ENCODE data around the gene DLG5.

DLG5 gene

GRCh38 chr10:77960829-77961329 lies 34.3 kb upstream of the DLG5 start:
- Mint-ChIP-seq H3K27me3 (peaks cover 3% of the 10 kb centered on the region), H3K4me3 (no peak overlapping the region), H3K36me3 (no peaks in the 10 kb centered on the region), H3K4me1 (no peaks in the 10 kb centered on the region), H3K9me3 (no peaks in the 10 kb centered on the region), H3K27ac (no peak overlapping the region)

- Mint-ChIP-seq H3K27me3 (peaks cover 3% of the 10 kb centered on the region), H3K4me3 (no peak overlapping the region), H3K4me1 (no peaks in the 10 kb centered on the region), H3K36me3 (no peaks in the 10 kb centered on the region), H3K9me3 (no peaks in the 10 kb centered on the region), H3K27ac (no peak overlapping the region)
Observed at GRCh38 chr10:77959887-77960455, 33.4 kb upstream of the DLG5 start.

- no peak overlapping the region for H3K27ac Mint-ChIP-seq
- no peaks in the 10 kb centered on the region for H3K36me3 Mint-ChIP-seq
- H3K4me1 Mint-ChIP-seq = no peaks in the 10 kb centered on the region
- no peaks in the 10 kb centered on the region for H3K9me3 Mint-ChIP-seq
- no peak overlapping the region for H3K4me3 Mint-ChIP-seq
- peaks cover 2% of the 10 kb centered on the region for H3K27me3 Mint-ChIP-seq
Observed at GRCh38 chr10:77959384-77959783, 32.8 kb upstream of the DLG5 start.

- Mint-ChIP-seq H3K4me1 (no peaks in the 10 kb centered on the region), H3K9me3 (peaks cover 7% of the 10 kb centered on the region), H3K4me3 (no peak overlapping the region), H3K27ac (no peak overlapping the region), H3K27me3 (peaks cover 8% of the 10 kb centered on the region), H3K36me3 (peaks cover 2% of the 10 kb centered on the region)
Observed at GRCh38 chr10:77955136-77955535, 28.6 kb upstream of the DLG5 start.

- Mint-ChIP-seq H3K27ac (no peak overlapping the region), H3K4me1 (no peaks in the 10 kb centered on the region), H3K9me3 (peaks cover 7% of the 10 kb centered on the region), H3K36me3 (peaks cover 2% of the 10 kb centered on the region), H3K4me3 (no peak overlapping the region), H3K27me3 (peaks cover 17% of the 10 kb centered on the region)
Observed at GRCh38 chr10:77949167-77949566, 22.6 kb upstream of the DLG5 start.

GRCh38 chr10:77946084-77946483 lies 19.5 kb upstream of the DLG5 start:
- peaks cover 7% of the 10 kb centered on the region for H3K9me3 Mint-ChIP-seq
- H3K4me3 Mint-ChIP-seq = no peak overlapping the region
- H3K27me3 Mint-ChIP-seq = peaks cover 15% of the 10 kb centered on the region
- H3K4me1 Mint-ChIP-seq = no peaks in the 10 kb centered on the region
- H3K27ac Mint-ChIP-seq = no peak overlapping the region
- no peaks in the 10 kb centered on the region for H3K36me3 Mint-ChIP-seq

- H3K36me3 Mint-ChIP-seq = no peaks in the 10 kb centered on the region
- H3K9me3 Mint-ChIP-seq = no peaks in the 10 kb centered on the region
- no peaks in the 10 kb centered on the region for H3K4me1 Mint-ChIP-seq
- peaks cover 9% of the 10 kb centered on the region for H3K27me3 Mint-ChIP-seq
- H3K27ac Mint-ChIP-seq = no peak overlapping the region
- no peak overlapping the region for H3K4me3 Mint-ChIP-seq
Observed at GRCh38 chr10:77944519-77944918, 18.0 kb upstream of the DLG5 start.

GRCh38 chr10:77943121-77943901 lies 16.8 kb upstream of the DLG5 start:
- Mint-ChIP-seq H3K27me3 (peaks cover 6% of the 10 kb centered on the region), H3K36me3 (no peaks in the 10 kb centered on the region), H3K9me3 (no peaks in the 10 kb centered on the region), H3K4me3 (no peak overlapping the region), H3K27ac (no peak overlapping the region), H3K4me1 (no peaks in the 10 kb centered on the region)

GRCh38 chr10:77941790-77942189 lies 15.2 kb upstream of the DLG5 start:
- peaks cover 6% of the 10 kb centered on the region for H3K27me3 Mint-ChIP-seq
- H3K4me3 Mint-ChIP-seq = no peak overlapping the region
- H3K4me1 Mint-ChIP-seq = no peaks in the 10 kb centered on the region
- H3K27ac Mint-ChIP-seq = peak overlapping the region; percentile 63
- no peaks in the 10 kb centered on the region for H3K36me3 Mint-ChIP-seq
- H3K9me3 Mint-ChIP-seq = no peaks in the 10 kb centered on the region

GRCh38 chr10:77940627-77941026 lies 14.1 kb upstream of the DLG5 start:
- no peak overlapping the region for H3K4me3 Mint-ChIP-seq
- no peaks in the 10 kb centered on the region for H3K4me1 Mint-ChIP-seq
- no peaks in the 10 kb centered on the region for H3K9me3 Mint-ChIP-seq
- H3K36me3 Mint-ChIP-seq = no peaks in the 10 kb centered on the region
- H3K27me3 Mint-ChIP-seq = peaks cover 5% of the 10 kb centered on the region
- H3K27ac Mint-ChIP-seq = no peak overlapping the region

GRCh38 chr10:77940225-77940624 lies 13.7 kb upstream of the DLG5 start:
- H3K4me3 Mint-ChIP-seq = no peak overlapping the region
- no peak overlapping the region for H3K27ac Mint-ChIP-seq
- H3K9me3 Mint-ChIP-seq = no peaks in the 10 kb centered on the region
- H3K36me3 Mint-ChIP-seq = no peaks in the 10 kb centered on the region
- H3K27me3 Mint-ChIP-seq = peaks cover 5% of the 10 kb centered on the region
- H3K4me1 Mint-ChIP-seq = no peaks in the 10 kb centered on the region

GRCh38 chr10:77939561-77940001 lies 13.0 kb upstream of the DLG5 start:
- Mint-ChIP-seq H3K27me3 (peaks cover 2% of the 10 kb centered on the region), H3K27ac (no peak overlapping the region), H3K4me3 (no peak overlapping the region), H3K4me1 (no peaks in the 10 kb centered on the region), H3K36me3 (no peaks in the 10 kb centered on the region), H3K9me3 (no peaks in the 10 kb centered on the region)

GRCh38 chr10:77936697-77937567 lies 10.4 kb upstream of the DLG5 start:
- no peak overlapping the region for H3K27ac Mint-ChIP-seq

GRCh38 chr10:77932016-77932715 lies 5.6 kb upstream of the DLG5 start:
- Mint-ChIP-seq H3K4me1 (no peaks in the 10 kb centered on the region), H3K27ac (no peak overlapping the region), H3K36me3 (no peaks in the 10 kb centered on the region), H3K9me3 (no peaks in the 10 kb centered on the region), H3K27me3 (peaks cover 30% of the 10 kb centered on the region), H3K4me3 (no peak overlapping the region)

More at GRCh38 chr10:77936697-77937567, 10.4 kb upstream of the DLG5 start:
- no peaks in the 10 kb centered on the region for H3K9me3 Mint-ChIP-seq
- H3K4me3 Mint-ChIP-seq = no peak overlapping the region
- H3K27me3 Mint-ChIP-seq = peaks cover 2% of the 10 kb centered on the region
- no peaks in the 10 kb centered on the region for H3K36me3 Mint-ChIP-seq
- no peaks in the 10 kb centered on the region for H3K4me1 Mint-ChIP-seq

Data from activated naive CD4-positive, alpha-beta T cell treated with anti-CD3 and anti-CD28 coated beads, Interleukin-2, amount 50 U/mL, for 24 hours (primary cell).